Stimulated activated naive CD8-positive, alpha-beta T cell treated with anti-CD3 and anti-CD28 coated beads, Interleukin-15, amount 100 ng/mL, for 72 hours (primary cell): Measurements from ENCODE around the gene WNK2.

Experiments used
- ATAC-seq: fragments of 150-1000 bp; cut with Tn5 transposase; 2 replicates; pipeline ENCODE4 v1.10.0; 2021; ENCODE audit warnings: mild to moderate bottlenecking, moderate library complexity
- DNase-seq, 2 donors: peaks; one replicate each; pipeline ENCODE4 v3.0.0; 2021 to 2022
- H3K27ac Mint-ChIP-seq, 2 donors: one replicate each; pipeline ENCODE4 v1.8.0; 2022; ENCODE audit warnings: mild to moderate bottlenecking in 2 of 2, mixed read lengths in 2 of 2, moderate library complexity in 2 of 2
- H3K27me3 Mint-ChIP-seq: one replicate; pipeline ENCODE4 v1.8.0; 2022; ENCODE audit warnings: mixed read lengths
- H3K4me1 Mint-ChIP-seq: one replicate; pipeline ENCODE4 v1.8.0; 2022; ENCODE audit warnings: mild to moderate bottlenecking, mixed read lengths
- H3K4me3 Mint-ChIP-seq, 2 donors: one replicate each; pipeline ENCODE4 v1.8.0; 2022; ENCODE audit warnings: mild to moderate bottlenecking in 2 of 2, mixed read lengths in 2 of 2, moderate library complexity in 1 of 2
- H3K9me3 Mint-ChIP-seq, 2 donors: one replicate each; pipeline ENCODE4 v1.8.0; 2022; ENCODE audit warnings: mixed read lengths in 2 of 2

Gene WNK2

DNA sequence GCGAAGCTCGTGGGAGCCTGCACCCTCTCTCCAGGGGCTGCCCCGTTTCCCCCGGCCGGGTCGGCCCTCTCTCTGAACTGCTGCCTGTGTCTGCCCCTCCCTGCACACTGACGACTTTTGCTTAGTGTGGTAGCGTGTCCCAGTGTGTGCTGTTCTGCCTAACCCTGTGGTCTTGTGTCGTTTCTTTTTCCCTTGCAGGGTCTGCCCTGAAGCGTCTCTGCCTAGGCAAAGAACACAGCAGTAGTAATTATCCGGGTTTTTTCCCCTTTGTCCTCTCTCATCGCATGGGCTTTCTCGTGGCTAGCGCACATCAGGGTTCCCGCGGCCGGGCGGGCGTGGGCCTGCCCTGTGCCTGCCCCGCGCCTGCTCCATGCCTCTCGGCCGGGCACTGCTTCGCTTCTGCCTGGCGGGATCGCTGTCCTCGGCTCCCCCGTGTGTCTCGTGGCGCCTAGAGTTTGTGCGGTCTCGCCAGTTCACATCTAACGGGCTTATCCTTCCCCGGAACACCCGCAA is 122.7 kb downstream of the WNK2 start:
- H3K9me3 Mint-ChIP-seq, result no peaks in the 10 kb centered on the region
- no peak overlapping the region for H3K27ac Mint-ChIP-seq
- no peak for DNase-seq
- H3K4me3 Mint-ChIP-seq, result no peak overlapping the region
- H3K27me3 Mint-ChIP-seq, result no peaks in the 10 kb centered on the region
- H3K4me1 Mint-ChIP-seq, result peaks cover 11% of the 10 kb centered on the region
- ATAC-seq, result no peak

- H3K27ac Mint-ChIP-seq, result no peak overlapping the region
- H3K4me1 Mint-ChIP-seq, result peaks cover 1% of the 10 kb centered on the region
- H3K4me3 Mint-ChIP-seq, result no peak overlapping the region
- H3K27me3 Mint-ChIP-seq, result no peaks in the 10 kb centered on the region
- DNase-seq, result no peak
- no peak for ATAC-seq
- H3K9me3 Mint-ChIP-seq, result no peaks in the 10 kb centered on the region
These were observed 123.7 kb downstream of the WNK2 start for GRCh38 chr9:93307468-93308157.

DNA sequence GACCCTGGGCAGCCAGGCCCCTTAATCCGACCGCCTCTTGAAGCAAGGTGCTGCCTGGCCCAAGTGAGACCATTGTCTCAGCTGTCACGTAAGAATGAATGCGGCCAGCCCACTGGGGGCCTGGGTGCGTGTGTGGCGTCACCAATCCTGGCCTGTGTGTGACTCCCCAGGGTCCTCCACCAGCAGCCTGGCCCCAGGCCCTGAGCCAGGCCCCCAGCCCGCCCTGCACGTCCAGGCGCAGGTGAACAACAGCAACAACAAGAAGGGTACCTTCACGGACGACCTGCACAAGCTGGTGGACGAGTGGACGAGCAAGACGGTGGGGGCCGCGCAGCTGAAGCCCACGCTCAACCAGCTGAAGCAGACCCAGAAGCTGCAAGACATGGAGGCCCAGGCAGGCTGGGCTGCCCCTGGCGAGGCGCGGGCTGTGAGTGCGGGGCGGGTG is 124.2 kb downstream of the WNK2 start:
- Mint-ChIP-seq H3K4me3 (no peak overlapping the region), H3K4me1 (no peaks in the 10 kb centered on the region), H3K9me3 (no peaks in the 10 kb centered on the region), H3K27ac (no peak overlapping the region), H3K27me3 (no peaks in the 10 kb centered on the region)
- ATAC-seq, result no peak
- DNase-seq, result no peak

GRCh38 chr9:93308676-93309075 is 124.7 kb downstream of the WNK2 start:
- H3K9me3 Mint-ChIP-seq, result no peaks in the 10 kb centered on the region
- no peaks in the 10 kb centered on the region for H3K27me3 Mint-ChIP-seq
- H3K4me1 Mint-ChIP-seq, result no peaks in the 10 kb centered on the region
- no peak for DNase-seq
- H3K4me3 Mint-ChIP-seq, result no peak overlapping the region
- peak; percentile 35 for ATAC-seq
- H3K27ac Mint-ChIP-seq, result no peak overlapping the region

GRCh38 chr9:93309889-93310425 is 126.0 kb downstream of the WNK2 start:
- Mint-ChIP-seq H3K27ac (no peak overlapping the region), H3K27me3 (no peaks in the 10 kb centered on the region), H3K9me3 (no peaks in the 10 kb centered on the region), H3K4me1 (no peaks in the 10 kb centered on the region), H3K4me3 (no peak overlapping the region)
- ATAC-seq, result no peak
- DNase-seq, result no peak

GRCh38 chr9:93315118-93315517 is 131.2 kb downstream of the WNK2 start:
- Mint-ChIP-seq H3K4me1 (peaks cover 11% of the 10 kb centered on the region), H3K4me3 (no peak overlapping the region), H3K9me3 (no peaks in the 10 kb centered on the region), H3K27ac (no peak overlapping the region), H3K27me3 (peaks cover 36% of the 10 kb centered on the region)
- DNase-seq (no peak), ATAC-seq (no peak)

DNA sequence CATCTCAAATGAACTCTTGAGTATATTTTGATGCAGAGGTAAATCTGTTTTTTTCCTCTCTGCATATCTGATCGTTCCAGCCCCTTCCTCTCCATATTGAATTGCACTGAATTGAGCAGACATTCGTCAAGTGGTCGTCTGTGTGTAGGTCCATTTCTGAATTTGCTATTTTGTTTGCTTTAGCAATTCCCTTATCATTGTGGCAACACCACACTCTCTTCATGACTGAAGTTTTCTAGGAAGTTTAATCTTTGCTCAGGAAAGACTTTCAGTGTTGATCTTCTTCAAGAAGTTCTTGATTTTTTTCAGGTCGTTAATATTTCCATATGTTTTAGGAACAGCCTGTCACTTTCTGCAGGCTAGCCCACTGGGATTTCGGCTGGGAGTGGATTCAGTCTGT is 132.0 kb downstream of the WNK2 start:
- H3K27me3 Mint-ChIP-seq, result peaks cover 40% of the 10 kb centered on the region
- peaks cover 11% of the 10 kb centered on the region for H3K4me1 Mint-ChIP-seq
- ATAC-seq, result no peak
- H3K9me3 Mint-ChIP-seq, result no peaks in the 10 kb centered on the region
- H3K4me3 Mint-ChIP-seq, result no peak overlapping the region
- H3K27ac Mint-ChIP-seq, result no peak overlapping the region
- no peak for DNase-seq

GRCh38 chr9:93316726-93317494 is 133.0 kb downstream of the WNK2 start:
- ATAC-seq, result peak; percentile 7
- peaks cover 46% of the 10 kb centered on the region for H3K27me3 Mint-ChIP-seq
- no peak for DNase-seq
- H3K9me3 Mint-ChIP-seq, result no peaks in the 10 kb centered on the region
- H3K27ac Mint-ChIP-seq, result no peak overlapping the region
- peaks cover 11% of the 10 kb centered on the region for H3K4me1 Mint-ChIP-seq
- H3K4me3 Mint-ChIP-seq, result no peak overlapping the region

GRCh38 chr9:93317495-93318094 is 133.7 kb downstream of the WNK2 start:
- Mint-ChIP-seq H3K27ac (peak overlapping the region in 1 of 2 donors; percentile 46), H3K27me3 (peaks cover 46% of the 10 kb centered on the region), H3K4me3 (peak overlapping the region in 1 of 2 donors; percentile 29), H3K4me1 (peaks cover 11% of the 10 kb centered on the region), H3K9me3 (no peaks in the 10 kb centered on the region)
- peak; percentile 40 for ATAC-seq
- no peak for DNase-seq

DNA sequence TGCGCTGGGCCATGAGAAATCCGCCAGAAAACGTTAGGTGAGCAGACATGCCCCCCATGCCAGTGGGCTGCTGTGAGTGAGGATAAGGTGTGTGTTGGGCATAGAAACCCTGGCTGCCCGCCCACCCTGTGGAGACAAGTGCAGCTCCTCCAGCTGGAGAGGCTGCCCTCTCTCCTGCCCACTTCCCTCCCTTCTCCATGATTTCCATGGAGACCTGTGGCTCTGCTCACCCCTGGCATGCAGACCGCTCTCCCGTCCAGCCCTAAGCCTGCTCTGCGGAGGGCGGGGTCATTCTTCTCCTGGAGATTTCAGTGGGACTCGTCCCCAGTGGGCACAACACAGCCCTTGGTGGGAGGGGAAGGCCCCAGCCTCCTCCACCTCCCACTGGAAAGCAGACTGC is 134.5 kb downstream of the WNK2 start:
- peaks cover 11% of the 10 kb centered on the region for H3K4me1 Mint-ChIP-seq
- H3K27me3 Mint-ChIP-seq, result peaks cover 46% of the 10 kb centered on the region
- H3K9me3 Mint-ChIP-seq, result no peaks in the 10 kb centered on the region
- H3K4me3 Mint-ChIP-seq, result no peak overlapping the region
- H3K27ac Mint-ChIP-seq, result no peak overlapping the region
- no peak for DNase-seq
- no peak for ATAC-seq

- DNase-seq (no peak), ATAC-seq (no peak)
- peaks cover 11% of the 10 kb centered on the region for H3K4me1 Mint-ChIP-seq
- H3K27ac Mint-ChIP-seq, result no peak overlapping the region
- no peak overlapping the region for H3K4me3 Mint-ChIP-seq
- H3K9me3 Mint-ChIP-seq, result no peaks in the 10 kb centered on the region
- peaks cover 52% of the 10 kb centered on the region for H3K27me3 Mint-ChIP-seq
These were observed 135.5 kb downstream of the WNK2 start for GRCh38 chr9:93319301-93319991.

DNA sequence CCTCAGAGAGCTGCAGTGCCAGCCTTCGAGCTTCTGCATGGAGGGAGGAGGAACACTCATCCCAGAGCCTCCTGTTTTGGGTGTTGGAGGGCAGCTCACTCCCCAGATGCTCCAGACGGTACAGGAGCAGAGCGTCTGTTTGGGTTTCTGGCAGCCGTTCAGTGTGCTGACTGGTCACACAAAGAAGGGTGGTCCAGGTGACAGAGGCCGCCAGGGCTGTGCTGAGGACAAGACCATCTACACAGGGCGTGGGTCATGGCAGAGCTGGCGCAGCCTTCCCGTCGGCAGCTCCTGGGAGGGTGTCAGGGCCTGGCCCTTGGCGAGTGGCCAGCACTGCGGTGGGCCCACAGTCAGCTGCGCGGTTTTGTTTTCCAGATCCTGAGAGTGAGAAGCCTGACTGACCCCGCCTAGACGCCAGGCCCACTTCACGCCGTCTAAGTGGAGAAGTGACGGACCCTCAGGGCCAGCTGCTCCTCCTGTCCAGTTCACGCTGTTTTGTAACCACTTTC is 136.1 kb downstream of the WNK2 start:
- Mint-ChIP-seq H3K4me1 (peaks cover 11% of the 10 kb centered on the region), H3K27ac (no peak overlapping the region), H3K27me3 (peaks cover 58% of the 10 kb centered on the region), H3K4me3 (no peak overlapping the region), H3K9me3 (no peaks in the 10 kb centered on the region)
- DNase-seq (no peak), ATAC-seq (no peak)

- DNase-seq (no peak), ATAC-seq (no peak)
- Mint-ChIP-seq H3K27ac (no peak overlapping the region), H3K4me3 (no peak overlapping the region), H3K4me1 (peaks cover 11% of the 10 kb centered on the region), H3K27me3 (peaks cover 61% of the 10 kb centered on the region), H3K9me3 (no peaks in the 10 kb centered on the region)
These were observed 136.8 kb downstream of the WNK2 start for GRCh38 chr9:93320591-93321219.

DNA sequence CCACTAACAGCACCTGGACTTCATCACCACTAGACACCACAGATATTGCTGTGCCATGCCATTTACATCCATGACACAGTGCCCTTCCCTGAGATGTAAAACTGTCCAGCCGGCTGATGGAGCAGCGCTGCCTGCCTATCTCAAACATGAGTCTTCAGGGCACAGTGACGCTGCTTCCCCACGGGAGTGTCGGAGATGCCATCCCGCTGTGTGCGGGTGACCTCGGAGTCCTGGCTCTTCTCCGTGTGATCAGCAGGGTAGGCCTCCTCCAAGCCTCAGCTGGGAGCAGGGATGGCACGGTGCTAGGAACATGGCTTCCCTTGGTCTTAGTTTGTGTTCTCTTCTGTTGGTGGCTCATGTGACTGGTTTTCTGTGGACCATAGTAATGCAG is 137.3 kb downstream of the WNK2 start:
- ATAC-seq (no peak), DNase-seq (no peak)
- Mint-ChIP-seq H3K4me3 (no peak overlapping the region), H3K27ac (no peak overlapping the region), H3K4me1 (peaks cover 11% of the 10 kb centered on the region), H3K9me3 (no peaks in the 10 kb centered on the region), H3K27me3 (peaks cover 56% of the 10 kb centered on the region)
